HEK293 (cell line): ENCODE measurements around the gene EIF3F.
A peak's percentile ranks its signal among the peaks of the same experiment; 100 is the strongest.

Experiments
- CTCF ChIA-PET: fragments of 350-600 bp; formaldehyde crosslinking; extraction: SDS; loops from one replicate; lab custom pipeline; 2021; ENCODE audit warnings: antibody characterized with exemption; lab: Yijun Ruan, JAX
- POLR2A ChIA-PET: fragments of 300-600 bp; formaldehyde crosslinking; extraction: SDS; loops from one replicate; lab custom pipeline; 2020; ENCODE audit warnings: antibody characterized with exemption, inconsistent platforms; lab: Yijun Ruan, JAX
- H3K27ac ChIP-seq: fragments of 200-500 bp; sonication (Bioruptor generic); 2 replicates; pipeline ENCODE4 v1.5.1; 2014; ENCODE audit warnings: low read depth, low read length, control low read depth, inconsistent platforms; ENCODE audit errors: extremely low read depth
- H3K36me3 ChIP-seq, 2 experiments: fragments of 200-500 bp in 1 of 2; sonication (Bioruptor generic) in 1 of 2; 1 replicate in 1 of 2; 2 replicates in 1 of 2; pipeline ENCODE4 v1.5.1; 2014 to 2017; ENCODE audit warnings: inconsistent platforms in 2 of 2, low read length in 2 of 2; ENCODE audit not compliant: control insufficient read depth in 2 of 2, insufficient read depth in 1 of 2
- H3K4me1 ChIP-seq: fragments of 200-500 bp; sonication (Bioruptor generic); 2 replicates; pipeline ENCODE4 v1.5.1; 2014; ENCODE audit warnings: mild to moderate bottlenecking, low read length, inconsistent platforms; ENCODE audit not compliant: control insufficient read depth, insufficient read depth
- H3K4me3 ChIP-seq: 2 replicates; pipeline ENCODE4 v1.5.1; 2011; ENCODE audit warnings: low read depth, mild to moderate bottlenecking, control low read depth, low read length, moderate library complexity
- H3K9me3 ChIP-seq: fragments of 200-500 bp; sonication (Bioruptor generic); 2 replicates; pipeline ENCODE4 v1.5.1; 2014; ENCODE audit warnings: low read depth, low read length, inconsistent platforms; ENCODE audit not compliant: control insufficient read depth, insufficient read depth
- SCRT2 ChIP-seq: fragments of 450-650 bp; formaldehyde crosslinking; IDR thresholded peaks from 2 replicates; pipeline ENCODE4 v1.5.1; 2016; ENCODE audit warnings: missing biosample characterization, missing genetic modification characterization
- TSHZ1 ChIP-seq: fragments of 450-650 bp; formaldehyde crosslinking; IDR thresholded peaks from 2 replicates; pipeline ENCODE4 v1.5.1; 2016; ENCODE audit warnings: missing biosample characterization, missing genetic modification characterization, borderline replicate concordance
- ZBTB8A ChIP-seq: fragments of 450-650 bp; formaldehyde crosslinking; IDR thresholded peaks from 2 replicates; pipeline ENCODE4 v1.5.1; 2016; ENCODE audit warnings: missing biosample characterization, missing genetic modification characterization
- ZNF169 ChIP-seq: fragments of 450-650 bp; formaldehyde crosslinking; IDR thresholded peaks from 2 replicates; pipeline ENCODE4 v1.5.1; 2016; ENCODE audit warnings: missing biosample characterization, missing genetic modification characterization
- ZNF24 ChIP-seq: fragments of 450-650 bp; formaldehyde crosslinking; IDR thresholded peaks from 2 replicates; pipeline ENCODE4 v1.5.1; 2016; ENCODE audit warnings: missing biosample characterization, missing genetic modification characterization
- ZNF335 ChIP-seq: fragments of 450-650 bp; formaldehyde crosslinking; conservative IDR thresholded peaks from 2 replicates; pipeline ENCODE4 v1.5.1; 2016; ENCODE audit warnings: missing biosample characterization, missing genetic modification characterization
- ZNF513 ChIP-seq: fragments of 450-650 bp; IDR thresholded peaks from 2 replicates; pipeline ENCODE4 v1.5.1; 2018; ENCODE audit warnings: missing biosample characterization, missing genetic modification characterization
- TF ChIP-seq, protein P1 (sequence below): fragments of 450-650 bp; formaldehyde crosslinking; IDR thresholded peaks from 2 replicates; pipeline ENCODE4 v1.5.1; 2017; ENCODE audit warnings: missing biosample characterization, missing genetic modification characterization
- TF ChIP-seq, protein P2 (sequence below): fragments of 450-650 bp; formaldehyde crosslinking; IDR thresholded peaks from 2 replicates; pipeline ENCODE4 v1.5.1; 2017; ENCODE audit warnings: missing biosample characterization, mild to moderate bottlenecking, missing genetic modification characterization, moderate library complexity

Gene EIF3F

DNA sequence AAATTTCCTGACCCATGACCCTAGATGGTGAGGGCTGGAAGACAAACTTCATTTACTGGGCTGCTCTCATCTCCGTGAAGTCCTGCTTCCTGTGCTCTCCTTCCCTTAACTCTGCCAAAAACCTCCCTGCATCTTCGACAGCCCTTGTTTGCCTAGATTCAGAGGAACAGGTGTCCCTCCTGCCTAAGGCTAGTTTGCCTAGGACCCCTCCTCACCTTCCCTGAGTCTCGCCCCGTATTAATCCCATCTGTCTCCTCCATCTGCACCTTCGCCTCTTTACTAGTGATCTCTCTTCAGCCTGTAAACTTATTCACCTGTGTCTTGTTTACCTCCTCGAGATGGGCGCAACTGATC, 33.1 kb downstream of the EIF3F start:
- POLR2A ChIA-PET, result no interaction called here
- CTCF ChIA-PET, result interaction anchor here (0.6 to 4.2 kb wide), 5 partner anchors 13 to 1057 kb away, joined by 3 to 38 read pairs (median 9); no protein-coding TSS in a partner anchor
- Histone ChIP-seq H3K4me1 (no peaks in the 10 kb centered on the region), H3K36me3 (no peaks in the 10 kb centered on the region), H3K27ac (no peak overlapping the region), H3K9me3 (no peaks in the 10 kb centered on the region), H3K4me3 (no peak overlapping the region)
- no peak for TF ChIP-seq ZNF169
- TF ChIP-seq, protein P1, sequence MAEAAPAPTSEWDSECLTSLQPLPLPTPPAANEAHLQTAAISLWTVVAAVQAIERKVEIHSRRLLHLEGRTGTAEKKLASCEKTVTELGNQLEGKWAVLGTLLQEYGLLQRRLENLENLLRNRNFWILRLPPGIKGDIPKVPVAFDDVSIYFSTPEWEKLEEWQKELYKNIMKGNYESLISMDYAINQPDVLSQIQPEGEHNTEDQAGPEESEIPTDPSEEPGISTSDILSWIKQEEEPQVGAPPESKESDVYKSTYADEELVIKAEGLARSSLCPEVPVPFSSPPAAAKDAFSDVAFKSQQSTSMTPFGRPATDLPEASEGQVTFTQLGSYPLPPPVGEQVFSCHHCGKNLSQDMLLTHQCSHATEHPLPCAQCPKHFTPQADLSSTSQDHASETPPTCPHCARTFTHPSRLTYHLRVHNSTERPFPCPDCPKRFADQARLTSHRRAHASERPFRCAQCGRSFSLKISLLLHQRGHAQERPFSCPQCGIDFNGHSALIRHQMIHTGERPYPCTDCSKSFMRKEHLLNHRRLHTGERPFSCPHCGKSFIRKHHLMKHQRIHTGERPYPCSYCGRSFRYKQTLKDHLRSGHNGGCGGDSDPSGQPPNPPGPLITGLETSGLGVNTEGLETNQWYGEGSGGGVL (tag by site-specific recombination), result no peak
- TF ChIP-seq ZNF513 (tag by site-specific recombination), result no peak
- TF ChIP-seq TSHZ1 (tag by site-specific recombination), result no peak
- peak; percentile 31; the same call in 1 of the 2 replicates for TF ChIP-seq SCRT2 (tag by site-specific recombination)
- TF ChIP-seq ZBTB8A (tag by site-specific recombination), result no peak

DNA sequence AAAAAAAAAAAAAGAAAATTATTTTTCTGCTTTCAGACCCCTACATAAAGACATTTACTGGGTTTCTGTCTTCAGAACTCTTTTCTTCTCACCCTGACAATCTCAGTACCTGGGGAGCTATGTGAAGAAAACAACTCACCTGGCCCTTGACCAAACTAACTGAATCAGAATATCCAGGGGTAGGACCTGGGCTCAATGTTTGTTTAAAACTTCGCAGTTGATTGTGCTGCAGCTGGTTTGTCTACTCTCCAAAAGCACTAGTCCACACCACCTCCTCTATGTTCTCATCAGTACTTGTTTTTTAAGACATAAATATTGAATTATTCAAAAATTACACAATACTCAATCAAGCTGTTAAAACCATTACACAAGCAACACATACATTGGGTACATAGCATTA, 34.8 kb downstream of the EIF3F start:
- Histone ChIP-seq H3K4me1 (no peaks in the 10 kb centered on the region), H3K27ac (no peak overlapping the region), H3K9me3 (no peaks in the 10 kb centered on the region), H3K36me3 (no peaks in the 10 kb centered on the region), H3K4me3 (no peak overlapping the region)
- POLR2A ChIA-PET, result interaction anchor here (0.6 kb wide), 2 partner anchors 77 to 83 kb away, joined by 5 read pairs; no protein-coding TSS in a partner anchor
- TF ChIP-seq, protein P2, sequence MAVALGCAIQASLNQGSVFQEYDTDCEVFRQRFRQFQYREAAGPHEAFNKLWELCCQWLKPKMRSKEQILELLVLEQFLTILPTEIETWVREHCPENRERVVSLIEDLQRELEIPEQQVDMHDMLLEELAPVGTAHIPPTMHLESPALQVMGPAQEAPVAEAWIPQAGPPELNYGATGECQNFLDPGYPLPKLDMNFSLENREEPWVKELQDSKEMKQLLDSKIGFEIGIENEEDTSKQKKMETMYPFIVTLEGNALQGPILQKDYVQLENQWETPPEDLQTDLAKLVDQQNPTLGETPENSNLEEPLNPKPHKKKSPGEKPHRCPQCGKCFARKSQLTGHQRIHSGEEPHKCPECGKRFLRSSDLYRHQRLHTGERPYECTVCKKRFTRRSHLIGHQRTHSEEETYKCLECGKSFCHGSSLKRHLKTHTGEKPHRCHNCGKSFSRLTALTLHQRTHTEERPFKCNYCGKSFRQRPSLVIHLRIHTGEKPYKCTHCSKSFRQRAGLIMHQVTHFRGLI, result no peak
- TF ChIP-seq ZNF335, result no peak
- CTCF ChIA-PET, result interaction anchor here (0.6 to 4.2 kb wide), 8 partner anchors 12 to 168 kb away, joined by 3 to 38 read pairs (median 8); no protein-coding TSS in a partner anchor

DNA sequence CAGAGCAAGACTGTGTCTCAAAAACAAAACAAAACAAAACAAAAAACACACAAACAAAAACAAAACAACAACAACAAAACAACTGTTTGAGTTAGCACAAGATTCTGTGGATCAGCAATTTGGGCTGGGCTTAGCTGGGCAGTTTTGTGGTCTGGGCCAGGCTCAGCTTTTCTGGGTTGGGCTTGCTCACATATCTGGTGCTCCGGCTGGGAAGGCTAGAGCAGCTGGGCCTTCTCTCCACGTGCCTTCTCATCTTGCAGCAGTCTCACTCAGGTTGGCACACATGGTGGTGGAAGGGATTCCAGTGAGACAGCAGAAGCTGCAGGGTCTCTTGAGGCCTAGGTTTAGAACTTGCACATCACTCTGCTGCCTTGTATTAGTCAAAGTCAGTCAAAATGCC, 35.7 kb downstream of the EIF3F start:
- CTCF ChIA-PET, result interaction anchor here (0.7 to 4.2 kb wide), 7 partner anchors 11 to 167 kb away, joined by 4 to 38 read pairs (median 5); partner anchors contain the start of gene EIF3F
- H3K36me3 ChIP-seq, result no peaks in the 10 kb centered on the region
- H3K4me1 ChIP-seq, result no peaks in the 10 kb centered on the region
- POLR2A ChIA-PET, result no interaction called here
- TF ChIP-seq, protein P2, result peak; percentile 94
- TF ChIP-seq ZNF24 (tag by site-specific recombination), result no peak
- TF ChIP-seq, all 188 proteins: peak for 1
- Histone ChIP-seq H3K4me3 (no peak overlapping the region), H3K27ac (no peak overlapping the region), H3K9me3 (no peaks in the 10 kb centered on the region)
